ENCODE results near the gene GALNTL6. TPM values are rescaled to one million over a fixed set of nuclear protein-coding genes. Genes with fewer than 3 reads are reported as not detected.

GALNTL6 gene
- total and polyA plus RNA-seq, 2 donors (not counting 1 experiment from before 2014, with no cell fraction given): not detected

DNA sequence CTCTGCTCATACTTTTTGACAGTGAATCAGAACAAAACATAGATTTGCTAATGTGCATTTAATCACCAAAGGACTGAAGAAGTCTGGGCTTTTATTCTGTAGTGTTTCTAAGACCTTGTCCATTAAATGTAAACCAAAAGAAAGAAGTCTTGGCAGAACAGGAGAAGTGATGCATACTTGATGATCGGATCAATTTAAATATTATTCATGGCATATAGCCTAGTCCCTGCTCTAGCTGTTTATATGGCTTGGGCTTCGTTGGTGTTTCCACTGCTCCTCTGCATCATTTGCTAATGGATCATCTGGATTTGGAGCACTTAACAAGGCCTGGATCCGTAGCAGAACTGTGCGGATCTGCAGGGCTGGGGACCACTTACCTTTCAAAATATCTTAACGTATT lies 566.6 kb downstream of the GALNTL6 start:
- Histone ChIP-seq H4K20me1 (ENCODE audit: control insufficient read depth, extremely low read depth, insufficient read depth, low read length) (no peaks in the 10 kb centered on the region), H3K9me3 (ENCODE audit: control insufficient read depth, insufficient read depth, low read depth, low read length) (no peaks in the 10 kb centered on the region), H3K4me2 (ENCODE audit: extremely low read depth, insufficient read depth, low read length) (no peak overlapping the region), H3K4me1 (ENCODE audit: control insufficient read depth, extremely low read depth, insufficient read depth, low read length) (no peaks in the 10 kb centered on the region), H3K27me3 (ENCODE audit: control insufficient read depth, insufficient read depth, low read length) (no peaks in the 10 kb centered on the region), H3K36me3 (ENCODE audit: control insufficient read depth, insufficient read depth, low read length) (no peaks in the 10 kb centered on the region), H3K27ac (ENCODE audit: insufficient read depth, low read length) (no peak overlapping the region), H3K79me2 (ENCODE audit: control insufficient read depth, insufficient read depth, low read length) (no peaks in the 10 kb centered on the region), H2AFZ (ENCODE audit: low read length) (no peak overlapping the region), H3K4me3 (replicated peaks in 1 of 4; ENCODE audit: control extremely low read depth in 1 of 4, insufficient read depth in 1 of 4, low read depth in 3 of 4, low read length in 4 of 4) (no peak overlapping the region), H3K9ac (ENCODE audit: insufficient read depth, low read length) (no peak overlapping the region)
- TF ChIP-seq, protein P1, sequence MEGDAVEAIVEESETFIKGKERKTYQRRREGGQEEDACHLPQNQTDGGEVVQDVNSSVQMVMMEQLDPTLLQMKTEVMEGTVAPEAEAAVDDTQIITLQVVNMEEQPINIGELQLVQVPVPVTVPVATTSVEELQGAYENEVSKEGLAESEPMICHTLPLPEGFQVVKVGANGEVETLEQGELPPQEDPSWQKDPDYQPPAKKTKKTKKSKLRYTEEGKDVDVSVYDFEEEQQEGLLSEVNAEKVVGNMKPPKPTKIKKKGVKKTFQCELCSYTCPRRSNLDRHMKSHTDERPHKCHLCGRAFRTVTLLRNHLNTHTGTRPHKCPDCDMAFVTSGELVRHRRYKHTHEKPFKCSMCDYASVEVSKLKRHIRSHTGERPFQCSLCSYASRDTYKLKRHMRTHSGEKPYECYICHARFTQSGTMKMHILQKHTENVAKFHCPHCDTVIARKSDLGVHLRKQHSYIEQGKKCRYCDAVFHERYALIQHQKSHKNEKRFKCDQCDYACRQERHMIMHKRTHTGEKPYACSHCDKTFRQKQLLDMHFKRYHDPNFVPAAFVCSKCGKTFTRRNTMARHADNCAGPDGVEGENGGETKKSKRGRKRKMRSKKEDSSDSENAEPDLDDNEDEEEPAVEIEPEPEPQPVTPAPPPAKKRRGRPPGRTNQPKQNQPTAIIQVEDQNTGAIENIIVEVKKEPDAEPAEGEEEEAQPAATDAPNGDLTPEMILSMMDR (conservative IDR thresholded peaks at IDR 0.05 in 1 of 2, IDR thresholded peaks at IDR 0.05 in 1 of 2; ENCODE audit: low read depth in 1 of 2, low read length in 2 of 2): no peak
- TF ChIP-seq EZH2 (IDR thresholded peaks at IDR 0.05; ENCODE audit: low read length, missing control alignments): no peak
- no peak for DNase-seq (ENCODE audit: low read depth in 2 of 2)

- Histone ChIP-seq H2AFZ (ENCODE audit: low read length) (no peak overlapping the region), H3K4me2 (ENCODE audit: extremely low read depth, insufficient read depth, low read length) (no peak overlapping the region), H3K9ac (ENCODE audit: insufficient read depth, low read length) (no peak overlapping the region), H3K27ac (ENCODE audit: insufficient read depth, low read length) (no peak overlapping the region), H3K4me3 (replicated peaks in 1 of 4; ENCODE audit: control extremely low read depth in 1 of 4, insufficient read depth in 1 of 4, low read depth in 3 of 4, low read length in 4 of 4) (no peak overlapping the region), H3K36me3 (ENCODE audit: control insufficient read depth, insufficient read depth, low read length) (no peaks in the 10 kb centered on the region), H3K27me3 (ENCODE audit: control insufficient read depth, insufficient read depth, low read length) (no peaks in the 10 kb centered on the region), H3K79me2 (ENCODE audit: control insufficient read depth, insufficient read depth, low read length) (no peaks in the 10 kb centered on the region), H3K4me1 (ENCODE audit: control insufficient read depth, extremely low read depth, insufficient read depth, low read length) (no peaks in the 10 kb centered on the region), H4K20me1 (ENCODE audit: control insufficient read depth, extremely low read depth, insufficient read depth, low read length) (no peaks in the 10 kb centered on the region), H3K9me3 (ENCODE audit: control insufficient read depth, insufficient read depth, low read depth, low read length) (no peaks in the 10 kb centered on the region)
- no peak for TF ChIP-seq EZH2 (IDR thresholded peaks at IDR 0.05; ENCODE audit: low read length, missing control alignments)
- TF ChIP-seq, protein P1 (conservative IDR thresholded peaks at IDR 0.05 in 1 of 2, IDR thresholded peaks at IDR 0.05 in 1 of 2; ENCODE audit: low read depth in 1 of 2, low read length in 2 of 2): no peak
- DNase-seq (ENCODE audit: low read depth in 2 of 2): no peak
Observed at GRCh38 chr4:172390331-172390730, 577.1 kb downstream of the GALNTL6 start.

GRCh38 chr4:172392741-172393140 lies 579.5 kb downstream of the GALNTL6 start:
- TF ChIP-seq EZH2 (IDR thresholded peaks at IDR 0.05; ENCODE audit: low read length, missing control alignments): no peak
- TF ChIP-seq, protein P1 (conservative IDR thresholded peaks at IDR 0.05 in 1 of 2, IDR thresholded peaks at IDR 0.05 in 1 of 2; ENCODE audit: low read depth in 1 of 2, low read length in 2 of 2): no peak

More at GRCh38 chr4:172392741-172393140, 579.5 kb downstream of the GALNTL6 start:
- DNase-seq (ENCODE audit: low read depth in 2 of 2): no peak
- Histone ChIP-seq H3K27me3 (ENCODE audit: control insufficient read depth, insufficient read depth, low read length) (no peaks in the 10 kb centered on the region), H3K36me3 (ENCODE audit: control insufficient read depth, insufficient read depth, low read length) (no peaks in the 10 kb centered on the region), H2AFZ (ENCODE audit: low read length) (no peak overlapping the region), H3K79me2 (ENCODE audit: control insufficient read depth, insufficient read depth, low read length) (no peaks in the 10 kb centered on the region), H3K4me3 (replicated peaks in 1 of 4; ENCODE audit: control extremely low read depth in 1 of 4, insufficient read depth in 1 of 4, low read depth in 3 of 4, low read length in 4 of 4) (no peak overlapping the region), H3K9ac (ENCODE audit: insufficient read depth, low read length) (no peak overlapping the region), H3K4me1 (ENCODE audit: control insufficient read depth, extremely low read depth, insufficient read depth, low read length) (no peaks in the 10 kb centered on the region), H3K4me2 (ENCODE audit: extremely low read depth, insufficient read depth, low read length) (no peak overlapping the region), H4K20me1 (ENCODE audit: control insufficient read depth, extremely low read depth, insufficient read depth, low read length) (no peaks in the 10 kb centered on the region), H3K27ac (ENCODE audit: insufficient read depth, low read length) (no peak overlapping the region), H3K9me3 (ENCODE audit: control insufficient read depth, insufficient read depth, low read depth, low read length) (no peaks in the 10 kb centered on the region)
